Naive thymus-derived CD4-positive, alpha-beta T cell (primary cell): ENCODE data around the gene CDH12. TPM values are rescaled to one million over a fixed set of nuclear protein-coding genes. Genes with fewer than 3 reads are reported as not detected.
"Not testable (repeated sequence)": the region's sequence is repeated elsewhere in the genome, so short reads cannot be mapped to it uniquely, and the experiment has no call there.

Experiments
- ATAC-seq: fragments of 150-1000 bp; cut with Tn5 transposase; 2 replicates; pipeline ENCODE4 v1.10.0; 2021; ENCODE audit warnings: mild to moderate bottlenecking, moderate library complexity
- CTCF ChIA-PET: fragments of 350-600 bp; sonication (Branson Sonifier 250); formaldehyde crosslinking; loops from one replicate; lab custom pipeline; 2021; ENCODE audit warnings: antibody characterized with exemption; lab: Charles Lee
- POLR2A ChIA-PET: fragments of 350-600 bp; sonication (Branson Sonifier 250); formaldehyde crosslinking; loops from one replicate; lab custom pipeline; 2021; ENCODE audit warnings: antibody characterized with exemption, inconsistent platforms; lab: Charles Lee
- DNase-seq, 9 donors: peaks; one replicate each; pipeline versions ENCODE4 v3.0.0 to v3.0.0-alpha.2; 2020 to 2022; ENCODE audit warnings: mixed read lengths in 1 of 9
- H3K27ac ChIP-seq: one replicate; pipeline ENCODE4 v1.7.0; 2013; ENCODE audit warnings: mild to moderate bottlenecking, low read depth, low read length, moderate library complexity
- H3K27me3 ChIP-seq, 2 donors: one replicate each; pipeline ENCODE4 v1.7.0; 2013; ENCODE audit warnings: low read length in 2 of 2, mild to moderate bottlenecking in 2 of 2, moderate library complexity in 2 of 2; ENCODE audit not compliant: control insufficient read depth in 2 of 2, insufficient read depth in 2 of 2
- H3K36me3 ChIP-seq, 3 experiments: 1 replicate in 2 of 3; 2 replicates in 1 of 3; pipeline ENCODE4 v1.7.0; 2013; ENCODE audit warnings: low read length in 3 of 3, mild to moderate bottlenecking in 3 of 3, moderate library complexity in 1 of 3; ENCODE audit not compliant: insufficient read depth in 3 of 3, control insufficient read depth in 2 of 3
- H3K4me1 ChIP-seq, 2 donors: one replicate each; pipeline ENCODE4 v1.7.0; 2013; ENCODE audit warnings: low read length in 2 of 2, mild to moderate bottlenecking in 2 of 2, moderate library complexity in 1 of 2; ENCODE audit not compliant: control insufficient read depth in 2 of 2, insufficient read depth in 2 of 2
- H3K4me3 ChIP-seq: 2 replicates; pipeline ENCODE4 v1.7.0; 2013; ENCODE audit warnings: mild to moderate bottlenecking, low read length
- H3K9me3 ChIP-seq, 3 experiments: 1 replicate in 2 of 3; 2 replicates in 1 of 3; pipeline ENCODE4 v1.7.0; 2013; ENCODE audit warnings: low read length in 3 of 3; ENCODE audit not compliant: control insufficient read depth in 2 of 3
- H3K27ac Mint-ChIP-seq, 9 donors: one replicate each; pipeline ENCODE4 v1.8.0; 2020 to 2022; ENCODE audit warnings: mixed read lengths in 9 of 9, mild to moderate bottlenecking in 8 of 9, moderate library complexity in 5 of 9, inconsistent platforms in 2 of 9
- H3K27me3 Mint-ChIP-seq, 5 donors: one replicate each; pipeline ENCODE4 v1.8.0; 2021 to 2022; ENCODE audit warnings: mixed read lengths in 5 of 5, mild to moderate bottlenecking in 1 of 5
- H3K36me3 Mint-ChIP-seq, 5 donors: one replicate each; pipeline ENCODE4 v1.8.0; 2020 to 2022; ENCODE audit warnings: mixed read lengths in 5 of 5, mild to moderate bottlenecking in 3 of 5, inconsistent platforms in 1 of 5
- H3K4me1 Mint-ChIP-seq, 7 donors: one replicate each; pipeline ENCODE4 v1.8.0; 2020 to 2022; ENCODE audit warnings: mixed read lengths in 7 of 7, mild to moderate bottlenecking in 3 of 7, inconsistent platforms in 1 of 7
- H3K4me3 Mint-ChIP-seq, 10 donors: one replicate each; pipeline ENCODE4 v1.8.0; 2020 to 2022; ENCODE audit warnings: mild to moderate bottlenecking in 10 of 10, mixed read lengths in 10 of 10, moderate library complexity in 6 of 10, inconsistent platforms in 2 of 10
- H3K9me3 Mint-ChIP-seq, 11 donors: one replicate each; pipeline ENCODE4 v1.8.0; 2020 to 2022; ENCODE audit warnings: mixed read lengths in 11 of 11, mild to moderate bottlenecking in 4 of 11, inconsistent platforms in 1 of 11, moderate library complexity in 1 of 11
- intact Hi-C, 2 donors: fragments of 100-400 bp; cut with micrococcal nuclease; formaldehyde crosslinking; loops; one replicate each; pipeline ENCODE4 v1.15.1; 2023
- polyA plus RNA-seq, 2 donors: library from polyadenylated mRNA; unstranded; fragments of 300-500 nt; fragmentation: Illumina TruSeq; gene quantifications; one replicate each; pipeline ENCODE4 v1.2.3, GENCODE V29; 2021
- total RNA-seq, 6 experiments: library from RNA in 5 of 6; stranded (reverse) in 5 of 6; gene quantifications; 1 replicate in 5 of 6; 2 replicates in 1 of 6; pipeline ENCODE4 v1.2.3 and lab custom pipeline; 2021 to 2026

CDH12 gene
- total and polyA plus RNA-seq, 7 experiments from 2014 or later, result not detected

DNA sequence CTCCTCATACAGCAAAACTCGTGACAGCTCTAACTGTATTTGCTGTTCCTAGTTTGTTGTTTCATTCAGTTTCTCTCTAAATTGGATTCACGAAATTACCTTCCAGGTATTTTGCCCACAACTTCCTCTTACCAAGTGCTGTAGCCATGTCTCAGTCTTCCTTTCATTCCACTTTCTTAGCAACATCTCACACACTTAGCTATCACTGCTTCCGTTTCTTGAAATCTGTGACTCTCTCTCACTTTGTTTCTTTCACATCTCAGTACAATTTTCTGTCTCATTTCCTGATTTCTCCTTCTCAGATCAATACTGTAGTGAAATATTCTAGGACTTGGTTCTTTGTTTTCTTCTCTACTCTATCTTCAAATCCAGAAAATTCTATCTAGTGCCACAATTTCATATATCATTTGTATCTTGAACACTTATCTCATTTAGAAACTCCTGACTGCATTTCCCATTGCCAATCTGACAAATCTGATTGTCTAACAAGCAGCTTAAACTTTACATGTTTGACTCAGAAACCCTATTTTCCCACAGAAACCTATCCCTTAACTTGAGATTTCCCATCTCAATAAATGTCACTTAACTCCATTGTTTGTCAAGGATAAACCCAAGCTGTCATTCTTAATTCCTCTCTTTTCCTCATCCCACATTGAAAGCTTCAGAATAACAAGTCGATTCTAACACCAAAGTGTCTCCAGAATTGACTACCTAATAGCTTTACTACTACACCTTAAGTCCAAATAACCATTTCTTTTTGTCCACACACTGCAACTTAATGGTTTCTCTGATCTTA is 303.1 kb downstream of the CDH12 start:
- Mint-ChIP-seq H3K9me3 (peaks cover 0 to 18% (median 6%) of the 10 kb centered on the region in 11 donors), H3K4me1 (no peaks in the 10 kb centered on the region), H3K27me3 (no peaks in the 10 kb centered on the region), H3K4me3 (no peak overlapping the region), H3K27ac (no peak overlapping the region), H3K36me3 (no peaks in the 10 kb centered on the region)
- intact Hi-C loops, result no loop called here
- DNase-seq, result no peak
- no peak for ATAC-seq
- no peaks in the 10 kb centered on the region for H3K36me3 ChIP-seq
- POLR2A ChIA-PET, result no interaction called here
- CTCF ChIA-PET, result no interaction called here
- H3K4me1 ChIP-seq, result no peaks in the 10 kb centered on the region
- no peak overlapping the region for H3K4me3 ChIP-seq
- H3K9me3 ChIP-seq, result no peaks in the 10 kb centered on the region
- no peaks in the 10 kb centered on the region for H3K27me3 ChIP-seq
- no peak overlapping the region for H3K27ac ChIP-seq

DNA sequence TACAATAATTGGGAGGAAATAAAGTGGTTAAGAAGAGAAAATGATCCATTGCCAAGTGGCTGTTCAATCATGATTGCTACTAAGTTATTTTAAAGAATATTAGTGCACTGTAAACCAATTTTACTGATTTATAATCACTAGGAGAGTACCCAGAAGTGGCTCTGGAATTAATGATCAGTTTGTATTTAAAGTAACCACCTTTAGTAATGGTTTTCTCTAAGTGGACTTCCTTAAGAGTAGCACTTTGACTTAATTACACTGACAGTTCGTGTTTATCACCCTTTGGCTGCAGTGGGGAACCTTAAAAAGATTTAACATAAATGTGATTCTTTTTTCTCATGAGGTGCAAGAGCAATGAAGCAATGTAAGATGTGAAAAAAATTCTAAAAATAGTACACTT is 310.8 kb downstream of the CDH12 start:
- CTCF ChIA-PET, result no interaction called here

DNA sequence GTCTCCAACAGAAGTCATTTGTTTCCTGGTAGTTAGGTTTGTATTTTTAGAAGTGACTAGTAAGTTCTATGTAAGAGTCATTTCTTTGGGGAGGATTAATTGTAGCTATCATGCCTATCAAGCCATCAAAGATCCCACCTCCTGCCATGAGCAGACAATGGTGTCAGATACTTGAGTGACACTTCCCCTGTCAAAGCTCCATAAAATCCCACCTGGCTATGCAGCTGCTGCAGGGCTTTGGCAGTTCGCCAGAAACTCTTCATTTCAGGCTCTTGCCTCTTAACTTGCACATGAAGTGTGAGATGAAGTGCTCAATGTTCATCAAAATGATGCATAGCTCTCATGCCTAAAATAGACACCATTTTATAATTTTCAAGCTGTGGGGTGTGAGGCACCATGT is 312.1 kb downstream of the CDH12 start:
- Mint-ChIP-seq H3K27me3 (no peaks in the 10 kb centered on the region), H3K9me3 (peaks cover 0 to 11% (median 6%) of the 10 kb centered on the region in 11 donors), H3K27ac (no peak overlapping the region), H3K4me3 (no peak overlapping the region), H3K36me3 (no peaks in the 10 kb centered on the region), H3K4me1 (no peaks in the 10 kb centered on the region)
- no peaks in the 10 kb centered on the region for H3K4me1 ChIP-seq
- H3K4me3 ChIP-seq, result no peak overlapping the region
- ChIA-PET POLR2A (no interaction called here), CTCF (no interaction called here)
- no peak overlapping the region for H3K27ac ChIP-seq
- ATAC-seq (no peak), DNase-seq (no peak)
- no peaks in the 10 kb centered on the region for H3K27me3 ChIP-seq
- intact Hi-C loops, result no loop called here
- H3K9me3 ChIP-seq, result no peaks in the 10 kb centered on the region
- H3K36me3 ChIP-seq, result no peaks in the 10 kb centered on the region

More for the DNA sequence above, 310.8 kb downstream of the CDH12 start:
- intact Hi-C loops, result no loop called here
- POLR2A ChIA-PET, result no interaction called here
- DNase-seq (no peak), ATAC-seq (no peak)
- no peaks in the 10 kb centered on the region for H3K4me1 ChIP-seq
- no peaks in the 10 kb centered on the region for H3K9me3 ChIP-seq
- Mint-ChIP-seq H3K4me1 (no peaks in the 10 kb centered on the region), H3K9me3 (peaks cover 0 to 11% (median 5%) of the 10 kb centered on the region in 11 donors), H3K27me3 (no peaks in the 10 kb centered on the region), H3K36me3 (no peaks in the 10 kb centered on the region), H3K27ac (no peak overlapping the region), H3K4me3 (no peak overlapping the region)
- H3K27ac ChIP-seq, result no peak overlapping the region
- no peaks in the 10 kb centered on the region for H3K27me3 ChIP-seq
- no peaks in the 10 kb centered on the region for H3K36me3 ChIP-seq
- H3K4me3 ChIP-seq, result no peak overlapping the region

DNA sequence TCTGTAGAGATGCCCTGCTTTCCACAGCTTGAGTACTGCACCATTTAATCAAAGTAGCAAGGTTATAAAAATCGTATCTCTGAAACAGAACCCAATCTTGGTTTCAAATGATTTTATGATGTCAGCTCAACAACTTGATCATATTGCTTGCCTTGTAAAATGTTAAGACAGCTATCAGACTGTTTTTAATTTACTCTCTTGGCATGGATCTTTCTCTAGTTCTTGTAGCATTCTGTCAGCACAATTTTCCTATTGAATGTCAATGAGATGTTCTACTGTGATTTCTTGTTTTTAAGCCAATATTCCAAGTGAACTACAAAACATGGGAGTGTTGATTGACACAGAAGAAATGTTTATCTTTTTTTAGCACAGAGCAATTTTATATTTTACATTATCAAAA is 313.4 kb downstream of the CDH12 start:
- no peak overlapping the region for H3K27ac ChIP-seq
- no peaks in the 10 kb centered on the region for H3K4me1 ChIP-seq
- H3K36me3 Mint-ChIP-seq, result no peaks in the 10 kb centered on the region
- H3K27me3 Mint-ChIP-seq, result no peaks in the 10 kb centered on the region
- no peak overlapping the region for H3K4me3 Mint-ChIP-seq
- no peak overlapping the region for H3K4me3 ChIP-seq
- H3K4me1 Mint-ChIP-seq, result no peaks in the 10 kb centered on the region
- ATAC-seq, result no peak
- POLR2A ChIA-PET, result no interaction called here
- H3K36me3 ChIP-seq, result no peaks in the 10 kb centered on the region
- peaks cover 0 to 11% (median 6%) of the 10 kb centered on the region in 11 donors for H3K9me3 Mint-ChIP-seq
- CTCF ChIA-PET, result no interaction called here
- no peak overlapping the region for H3K27ac Mint-ChIP-seq
- intact Hi-C loops, result no loop called here
- no peak for DNase-seq
- H3K9me3 ChIP-seq, result no peaks in the 10 kb centered on the region
- no peaks in the 10 kb centered on the region for H3K27me3 ChIP-seq

DNA sequence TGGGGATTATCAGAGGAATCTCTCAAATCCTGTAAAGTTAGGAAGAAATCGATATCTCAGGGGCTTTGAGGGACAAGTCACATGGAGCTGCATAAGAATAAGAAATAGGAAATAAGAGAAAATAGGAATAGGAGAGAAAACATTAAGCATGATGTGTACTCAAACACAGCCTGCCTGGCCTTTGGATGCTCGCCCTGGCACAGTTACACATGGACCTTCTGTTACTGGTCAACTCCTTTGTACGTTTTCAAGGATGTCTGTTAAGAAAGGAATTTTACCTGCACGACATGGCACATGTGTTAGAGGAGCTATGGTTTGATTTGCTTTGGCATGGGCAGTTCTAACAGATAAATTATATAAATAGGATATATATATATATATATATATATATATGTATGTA is 321.2 kb downstream of the CDH12 start:
- H3K27me3 Mint-ChIP-seq, result no peaks in the 10 kb centered on the region
- intact Hi-C loops, result no loop called here
- no peaks in the 10 kb centered on the region for H3K4me1 Mint-ChIP-seq
- no peak overlapping the region for H3K4me3 Mint-ChIP-seq
- ATAC-seq (no peak), DNase-seq (no peak)
- ChIA-PET POLR2A (no interaction called here), CTCF (no interaction called here)
- no peaks in the 10 kb centered on the region for H3K27me3 ChIP-seq
- H3K9me3 Mint-ChIP-seq, result peaks cover 0 to 14% (median 5%) of the 10 kb centered on the region in 11 donors
- no peaks in the 10 kb centered on the region for H3K4me1 ChIP-seq
- no peaks in the 10 kb centered on the region for H3K9me3 ChIP-seq
- H3K36me3 ChIP-seq, result no peaks in the 10 kb centered on the region
- no peak overlapping the region for H3K27ac ChIP-seq
- no peak overlapping the region for H3K27ac Mint-ChIP-seq
- H3K36me3 Mint-ChIP-seq, result no peaks in the 10 kb centered on the region
- no peak overlapping the region for H3K4me3 ChIP-seq

DNA sequence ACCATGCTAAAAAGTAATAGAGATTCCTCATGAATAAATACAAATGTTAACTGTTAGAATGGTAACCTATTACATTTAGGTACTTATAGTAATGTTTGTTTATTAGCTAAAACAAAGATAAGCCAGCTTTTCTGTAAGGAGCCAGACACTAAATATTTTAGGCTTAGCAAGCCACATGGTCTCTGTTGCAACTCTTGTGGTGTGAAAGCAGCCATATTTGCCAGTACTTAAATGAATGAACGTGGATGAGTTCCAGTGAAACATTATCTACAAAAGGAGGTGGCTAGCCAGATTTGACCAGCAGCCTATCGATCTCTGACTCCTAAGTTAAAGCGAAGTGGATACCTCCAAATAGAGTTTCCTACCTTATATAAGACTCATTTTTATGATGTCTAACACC is 331.6 kb downstream of the CDH12 start:
- H3K27me3 ChIP-seq, result no peaks in the 10 kb centered on the region
- Mint-ChIP-seq H3K4me1 (no peaks in the 10 kb centered on the region), H3K27me3 (no peaks in the 10 kb centered on the region), H3K4me3 (no peak overlapping the region), H3K27ac (no peak overlapping the region), H3K9me3 (peaks cover 6 to 26% (median 9%) of the 10 kb centered on the region in 11 donors), H3K36me3 (peaks cover 0 to 9% (median 0%) of the 10 kb centered on the region in 5 donors)
- H3K36me3 ChIP-seq, result no peaks in the 10 kb centered on the region
- intact Hi-C loops, result no loop called here
- H3K27ac ChIP-seq, result no peak overlapping the region
- no peaks in the 10 kb centered on the region for H3K4me1 ChIP-seq
- CTCF ChIA-PET, result no interaction called here
- H3K9me3 ChIP-seq, result no peaks in the 10 kb centered on the region
- H3K4me3 ChIP-seq, result no peak overlapping the region
- POLR2A ChIA-PET, result no interaction called here
- DNase-seq (no peak), ATAC-seq (no peak)

DNA sequence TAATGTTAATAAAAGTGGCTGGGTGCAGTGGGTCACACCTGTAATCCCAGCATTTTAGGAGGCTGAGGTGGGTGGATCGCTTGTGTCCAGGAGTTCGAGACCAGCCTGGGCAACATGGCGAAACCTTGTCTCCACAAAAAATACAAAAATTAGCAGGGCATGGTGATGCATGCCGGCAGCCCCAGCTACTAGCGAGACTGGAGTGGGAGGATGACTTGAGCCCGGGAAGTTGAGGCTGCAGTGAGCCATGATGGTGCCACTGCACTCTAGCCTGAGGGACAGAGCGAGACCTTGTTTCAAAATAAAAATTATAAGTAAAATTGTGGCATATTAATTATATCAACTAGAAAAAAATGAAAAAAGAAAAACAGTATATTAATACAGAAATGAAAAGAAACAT is 336.6 kb downstream of the CDH12 start:
- H3K4me1 ChIP-seq, H3K4me3 ChIP-seq, ATAC-seq, H3K9me3 ChIP-seq, H3K36me3 ChIP-seq, DNase-seq, H3K27ac ChIP-seq, H3K27me3 Mint-ChIP-seq, intact Hi-C loops, H3K36me3 Mint-ChIP-seq, H3K4me3 Mint-ChIP-seq, H3K27ac Mint-ChIP-seq, CTCF ChIA-PET, H3K4me1 Mint-ChIP-seq, POLR2A ChIA-PET, H3K27me3 ChIP-seq: not testable (repeated sequence)
- H3K9me3 Mint-ChIP-seq, result peaks cover 0 to 12% (median 3%) of the 10 kb centered on the region in 11 donors
